A549 (cell line): Measurements from ENCODE around the gene PPP1R11.

Experiments used
- CEBPB ChIP-seq, 2 experiments: fragments of >200 bp in 1 of 2; sonication (Bioruptor Twin) in 1 of 2; formaldehyde crosslinking in 1 of 2; IDR thresholded peaks; 2 replicates each; pipeline ENCODE4 v1.6.1; 2012 to 2016
- POLR2A ChIP-seq: IDR thresholded peaks from 2 replicates; pipeline ENCODE4 v1.6.1; 2012; ENCODE audit warnings: mild to moderate bottlenecking, low read length
- POLR2AphosphoS2 ChIP-seq: conservative IDR thresholded peaks from 2 replicates; pipeline ENCODE4 v1.6.1; 2012; ENCODE audit warnings: low read length, improper control_type of control experiment, inconsistent platforms
- RCOR1 ChIP-seq: fragments of 150-350 bp; IDR thresholded peaks from 2 replicates; pipeline ENCODE4 v1.6.1; 2014; ENCODE audit warnings: antibody characterized with exemption, low read length, low read depth
- TF ChIP-seq, protein P1 (sequence below): fragments of >200 bp; sonication (Bioruptor Twin); formaldehyde crosslinking; IDR thresholded peaks from 3 replicates; pipeline ENCODE4 v1.5.1; 2016
- TF ChIP-seq, protein P2 (sequence below): IDR thresholded peaks from 2 replicates; pipeline ENCODE4 v1.6.1; 2012
- TF ChIP-seq, protein P3 (sequence below): fragments of 200-600 bp; sonication (generic); IDR thresholded peaks from 2 replicates; pipeline ENCODE4 v1.6.1; 2016; ENCODE audit warnings: antibody characterized with exemption, mild to moderate bottlenecking, moderate library complexity
- TF ChIP-seq, protein P4 (sequence below): fragments of 150-350 bp; IDR thresholded peaks from 2 replicates; pipeline ENCODE4 v1.6.1; 2014; ENCODE audit warnings: low read depth, mild to moderate bottlenecking, low read length

DNA sequence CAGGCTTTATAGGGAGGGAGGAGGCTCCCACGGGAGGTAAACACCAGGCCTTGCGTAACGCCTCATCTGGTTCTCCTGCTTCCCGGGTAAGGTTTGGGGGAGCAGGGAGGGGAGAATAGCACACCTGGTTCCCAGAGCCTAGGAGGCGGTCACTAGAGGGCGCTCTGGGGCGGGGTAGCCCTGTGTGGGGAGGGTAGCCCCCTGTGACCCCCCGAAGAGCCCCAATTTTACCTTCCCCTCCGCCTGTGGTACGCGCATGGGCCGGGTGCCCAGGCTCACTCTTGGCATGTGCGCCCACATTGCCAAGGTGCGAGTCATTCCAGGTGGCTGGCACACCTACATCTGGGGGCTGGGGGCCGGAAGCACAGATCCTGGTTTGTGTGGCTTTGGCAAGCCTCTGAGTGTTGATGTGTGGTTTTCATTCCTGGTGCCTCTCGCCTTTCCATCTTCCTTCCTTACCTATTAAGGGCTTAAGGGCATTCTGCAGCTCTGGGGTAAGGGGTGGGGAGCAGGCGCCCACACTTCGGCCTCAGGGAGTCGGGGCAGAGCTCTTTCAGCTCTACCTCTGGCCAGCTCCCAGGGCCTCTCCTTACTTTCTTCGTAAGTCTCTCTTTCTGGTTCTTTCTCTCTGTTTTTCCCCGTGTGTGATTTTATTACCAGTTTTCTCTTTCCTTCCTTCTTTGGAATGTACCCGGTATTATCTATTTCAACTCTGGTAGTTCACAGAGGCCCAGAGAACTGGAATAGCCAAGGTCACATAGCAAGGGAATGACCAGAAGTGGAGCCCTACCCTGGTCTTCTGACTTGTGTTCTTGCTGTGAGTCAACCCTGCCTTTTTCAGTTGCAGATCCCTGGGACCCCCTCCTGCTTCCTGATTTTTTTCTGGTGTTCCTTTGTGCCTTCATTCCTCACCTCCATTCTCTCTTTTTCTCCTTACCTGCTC is 9.1 kb downstream of the PPP1R11 start:
- TF ChIP-seq, protein P1, sequence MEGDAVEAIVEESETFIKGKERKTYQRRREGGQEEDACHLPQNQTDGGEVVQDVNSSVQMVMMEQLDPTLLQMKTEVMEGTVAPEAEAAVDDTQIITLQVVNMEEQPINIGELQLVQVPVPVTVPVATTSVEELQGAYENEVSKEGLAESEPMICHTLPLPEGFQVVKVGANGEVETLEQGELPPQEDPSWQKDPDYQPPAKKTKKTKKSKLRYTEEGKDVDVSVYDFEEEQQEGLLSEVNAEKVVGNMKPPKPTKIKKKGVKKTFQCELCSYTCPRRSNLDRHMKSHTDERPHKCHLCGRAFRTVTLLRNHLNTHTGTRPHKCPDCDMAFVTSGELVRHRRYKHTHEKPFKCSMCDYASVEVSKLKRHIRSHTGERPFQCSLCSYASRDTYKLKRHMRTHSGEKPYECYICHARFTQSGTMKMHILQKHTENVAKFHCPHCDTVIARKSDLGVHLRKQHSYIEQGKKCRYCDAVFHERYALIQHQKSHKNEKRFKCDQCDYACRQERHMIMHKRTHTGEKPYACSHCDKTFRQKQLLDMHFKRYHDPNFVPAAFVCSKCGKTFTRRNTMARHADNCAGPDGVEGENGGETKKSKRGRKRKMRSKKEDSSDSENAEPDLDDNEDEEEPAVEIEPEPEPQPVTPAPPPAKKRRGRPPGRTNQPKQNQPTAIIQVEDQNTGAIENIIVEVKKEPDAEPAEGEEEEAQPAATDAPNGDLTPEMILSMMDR, result peak; percentile 28; the same call in 1 of the 3 replicates
- TF ChIP-seq POLR2A (no peak), CEBPB (IDR thresholded peaks at IDR 0.05) (no peak), RCOR1 (no peak), POLR2AphosphoS2 (no peak)
- TF ChIP-seq, protein P2, sequence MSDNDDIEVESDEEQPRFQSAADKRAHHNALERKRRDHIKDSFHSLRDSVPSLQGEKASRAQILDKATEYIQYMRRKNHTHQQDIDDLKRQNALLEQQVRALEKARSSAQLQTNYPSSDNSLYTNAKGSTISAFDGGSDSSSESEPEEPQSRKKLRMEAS, result no peak
- TF ChIP-seq, protein P3, sequence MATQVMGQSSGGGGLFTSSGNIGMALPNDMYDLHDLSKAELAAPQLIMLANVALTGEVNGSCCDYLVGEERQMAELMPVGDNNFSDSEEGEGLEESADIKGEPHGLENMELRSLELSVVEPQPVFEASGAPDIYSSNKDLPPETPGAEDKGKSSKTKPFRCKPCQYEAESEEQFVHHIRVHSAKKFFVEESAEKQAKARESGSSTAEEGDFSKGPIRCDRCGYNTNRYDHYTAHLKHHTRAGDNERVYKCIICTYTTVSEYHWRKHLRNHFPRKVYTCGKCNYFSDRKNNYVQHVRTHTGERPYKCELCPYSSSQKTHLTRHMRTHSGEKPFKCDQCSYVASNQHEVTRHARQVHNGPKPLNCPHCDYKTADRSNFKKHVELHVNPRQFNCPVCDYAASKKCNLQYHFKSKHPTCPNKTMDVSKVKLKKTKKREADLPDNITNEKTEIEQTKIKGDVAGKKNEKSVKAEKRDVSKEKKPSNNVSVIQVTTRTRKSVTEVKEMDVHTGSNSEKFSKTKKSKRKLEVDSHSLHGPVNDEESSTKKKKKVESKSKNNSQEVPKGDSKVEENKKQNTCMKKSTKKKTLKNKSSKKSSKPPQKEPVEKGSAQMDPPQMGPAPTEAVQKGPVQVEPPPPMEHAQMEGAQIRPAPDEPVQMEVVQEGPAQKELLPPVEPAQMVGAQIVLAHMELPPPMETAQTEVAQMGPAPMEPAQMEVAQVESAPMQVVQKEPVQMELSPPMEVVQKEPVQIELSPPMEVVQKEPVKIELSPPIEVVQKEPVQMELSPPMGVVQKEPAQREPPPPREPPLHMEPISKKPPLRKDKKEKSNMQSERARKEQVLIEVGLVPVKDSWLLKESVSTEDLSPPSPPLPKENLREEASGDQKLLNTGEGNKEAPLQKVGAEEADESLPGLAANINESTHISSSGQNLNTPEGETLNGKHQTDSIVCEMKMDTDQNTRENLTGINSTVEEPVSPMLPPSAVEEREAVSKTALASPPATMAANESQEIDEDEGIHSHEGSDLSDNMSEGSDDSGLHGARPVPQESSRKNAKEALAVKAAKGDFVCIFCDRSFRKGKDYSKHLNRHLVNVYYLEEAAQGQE, result no peak
- TF ChIP-seq, protein P4, sequence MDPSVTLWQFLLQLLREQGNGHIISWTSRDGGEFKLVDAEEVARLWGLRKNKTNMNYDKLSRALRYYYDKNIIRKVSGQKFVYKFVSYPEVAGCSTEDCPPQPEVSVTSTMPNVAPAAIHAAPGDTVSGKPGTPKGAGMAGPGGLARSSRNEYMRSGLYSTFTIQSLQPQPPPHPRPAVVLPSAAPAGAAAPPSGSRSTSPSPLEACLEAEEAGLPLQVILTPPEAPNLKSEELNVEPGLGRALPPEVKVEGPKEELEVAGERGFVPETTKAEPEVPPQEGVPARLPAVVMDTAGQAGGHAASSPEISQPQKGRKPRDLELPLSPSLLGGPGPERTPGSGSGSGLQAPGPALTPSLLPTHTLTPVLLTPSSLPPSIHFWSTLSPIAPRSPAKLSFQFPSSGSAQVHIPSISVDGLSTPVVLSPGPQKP, result no peak
